Neuronal stem cell (in vitro differentiated cells): Measurements from ENCODE around the gene SH3PXD2B.

Experiments
- DNase-seq: peaks from one replicate; pipeline ENCODE4 v3.0.0-alpha.2; 2013; ENCODE audit warnings: low spot score
- H2AFZ ChIP-seq: one replicate; pipeline ENCODE4 v1.6.1; 2013; ENCODE audit warnings: mild to moderate bottlenecking, low read length, inconsistent platforms
- H2AK5ac ChIP-seq: 2 replicates; pipeline ENCODE4 v1.6.1; 2013; ENCODE audit warnings: low read depth, mild to moderate bottlenecking, inconsistent platforms, low read length, moderate library complexity, mixed read lengths
- H2BK120ac ChIP-seq: 2 replicates; pipeline ENCODE4 v1.6.1; 2013; ENCODE audit warnings: low read depth, mild to moderate bottlenecking, inconsistent platforms, low read length, moderate library complexity, mixed read lengths
- H2BK12ac ChIP-seq: one replicate; pipeline ENCODE4 v1.6.1; 2013; ENCODE audit warnings: low read length, inconsistent platforms
- H2BK15ac ChIP-seq: 2 replicates; pipeline ENCODE4 v1.6.1; 2013; ENCODE audit warnings: mild to moderate bottlenecking, low read length, inconsistent platforms, mixed read lengths
- H2BK5ac ChIP-seq: one replicate; pipeline ENCODE4 v1.6.1; 2013; ENCODE audit warnings: inconsistent platforms, mild to moderate bottlenecking, low read length, moderate library complexity
- H3K14ac ChIP-seq: one replicate; pipeline ENCODE4 v1.6.1; 2013; ENCODE audit warnings: low read length, inconsistent platforms
- H3K18ac ChIP-seq: 2 replicates; pipeline ENCODE4 v1.6.1; 2013; ENCODE audit warnings: low read length, inconsistent platforms
- H3K23ac ChIP-seq: 2 replicates; pipeline ENCODE4 v1.6.1; 2013; ENCODE audit warnings: low read depth, mild to moderate bottlenecking, mixed read lengths, low read length, inconsistent platforms; ENCODE audit not compliant: poor library complexity
- H3K27ac ChIP-seq: replicated peaks from 3 replicates; pipeline ENCODE4 v1.5.1; 2013; ENCODE audit warnings: low read length, inconsistent platforms
- H3K27me3 ChIP-seq, 3 experiments: 2 replicates each; pipeline ENCODE4 v1.6.1; 2013; ENCODE audit warnings: low read length in 3 of 3, mild to moderate bottlenecking in 2 of 3, inconsistent platforms in 1 of 3, low read depth in 1 of 3, mixed read lengths in 1 of 3, moderate library complexity in 1 of 3; ENCODE audit not compliant: control insufficient read depth in 3 of 3, insufficient read depth in 3 of 3
- H3K36me3 ChIP-seq, 2 donors: replicated peaks in 1 of 2; 2 replicates each; pipeline ENCODE4 v1.6.1; 2013; ENCODE audit warnings: low read length in 2 of 2; ENCODE audit not compliant: control insufficient read depth in 2 of 2, insufficient read depth in 2 of 2
- H3K4ac ChIP-seq: 2 replicates; pipeline ENCODE4 v1.6.1; 2013; ENCODE audit warnings: inconsistent platforms, mild to moderate bottlenecking, low read length, moderate library complexity
- H3K4me1 ChIP-seq, 2 donors: 1 replicate in 1 of 2; 2 replicates in 1 of 2; pipeline ENCODE4 v1.6.1; 2013; ENCODE audit warnings: low read length in 2 of 2, low read depth in 1 of 2; ENCODE audit not compliant: control insufficient read depth in 2 of 2, insufficient read depth in 1 of 2
- H3K4me2 ChIP-seq: one replicate; pipeline ENCODE4 v1.6.1; 2013; ENCODE audit warnings: mild to moderate bottlenecking, low read length, inconsistent platforms; ENCODE audit not compliant: insufficient read depth, poor library complexity, severe bottlenecking
- H3K4me3 ChIP-seq, 2 donors: 2 replicates each; pipeline ENCODE4 v1.5.1; 2013; ENCODE audit warnings: low read length in 2 of 2, mild to moderate bottlenecking in 2 of 2, inconsistent platforms in 1 of 2, moderate library complexity in 1 of 2
- H3K79me1 ChIP-seq: one replicate; pipeline ENCODE4 v1.6.1; 2013; ENCODE audit warnings: low read depth, mild to moderate bottlenecking, inconsistent platforms, low read length, moderate library complexity
- H3K9ac ChIP-seq: one replicate; pipeline ENCODE4 v1.6.1; 2013; ENCODE audit warnings: mild to moderate bottlenecking, low read depth, low read length, inconsistent platforms; ENCODE audit not compliant: poor library complexity
- H3K9me3 ChIP-seq, 2 donors: replicated peaks in 1 of 2; 2 replicates each; pipeline versions ENCODE3 to v1.6.1; 2013; ENCODE audit warnings: low read length in 2 of 2, mild to moderate bottlenecking in 2 of 2, inconsistent platforms in 1 of 2, low read depth in 1 of 2, mixed read lengths in 1 of 2, moderate library complexity in 1 of 2; ENCODE audit not compliant: control insufficient read depth in 2 of 2, insufficient read depth in 1 of 2
- H4K8ac ChIP-seq: one replicate; pipeline ENCODE4 v1.6.1; 2013; ENCODE audit warnings: low read depth, mild to moderate bottlenecking, inconsistent platforms, low read length, moderate library complexity
- H4K91ac ChIP-seq: one replicate; pipeline ENCODE4 v1.6.1; 2013; ENCODE audit warnings: low read length, low read depth, mild to moderate bottlenecking, inconsistent platforms; ENCODE audit not compliant: poor library complexity
- WGBS, 2 donors: extraction: QIAGEN DNeasy Blood & Tissue Kit; methylation state at CpG; one replicate each; pipeline ENCODE4 v1.1.7; 2013; ENCODE audit warnings: missing lambda C conversion rate in 2 of 2, mixed read lengths in 1 of 2; ENCODE audit not compliant: insufficient read length in 2 of 2, insufficient replicate concordance in 1 of 2; ENCODE audit errors: extremely low coverage in 2 of 2; 5-methylcytosine and 5-hydroxymethylcytosine counted together

Gene SH3PXD2B

GRCh38 chr5:172356527-172356926 lies 97.8 kb downstream of the SH3PXD2B start:
- no peaks in the 10 kb centered on the region for H3K4me1 ChIP-seq
- no peak overlapping the region for H2AK5ac ChIP-seq
- no peak overlapping the region for H3K9ac ChIP-seq
- H2BK5ac ChIP-seq = no peak overlapping the region
- no peak overlapping the region for H2BK12ac ChIP-seq
- DNase-seq = no peak
- H3K4me2 ChIP-seq = no peak overlapping the region
- H3K23ac ChIP-seq = no peak overlapping the region
- WGBS, 2 donors = no CpG with 5 or more reads among the region's 10 CpGs
- H2BK120ac ChIP-seq = no peak overlapping the region
- no peak overlapping the region for H3K14ac ChIP-seq
- H3K27ac ChIP-seq = no peak overlapping the region
- H4K91ac ChIP-seq = no peak overlapping the region
- no peak overlapping the region for H3K4me3 ChIP-seq
- H3K27me3 ChIP-seq = no peaks in the 10 kb centered on the region
- peaks cover 2% of the 10 kb centered on the region for H3K79me1 ChIP-seq
- no peak overlapping the region for H3K4ac ChIP-seq
- no peak overlapping the region for H3K18ac ChIP-seq
- no peak overlapping the region for H2AFZ ChIP-seq
- no peaks in the 10 kb centered on the region for H3K9me3 ChIP-seq
- peaks cover 53 to 96% of the 10 kb centered on the region in 2 donors for H3K36me3 ChIP-seq
- no peak overlapping the region for H4K8ac ChIP-seq
- no peak overlapping the region for H2BK15ac ChIP-seq

- no peak overlapping the region for H3K9ac ChIP-seq
- H2BK120ac ChIP-seq = no peak overlapping the region
- H3K36me3 ChIP-seq = peaks cover 51 to 96% of the 10 kb centered on the region in 2 donors
- H3K27me3 ChIP-seq = no peaks in the 10 kb centered on the region
- no peak overlapping the region for H4K8ac ChIP-seq
- no peak overlapping the region for H3K18ac ChIP-seq
- H3K4me1 ChIP-seq = no peaks in the 10 kb centered on the region
- no peak overlapping the region for H2AFZ ChIP-seq
- H3K9me3 ChIP-seq = no peaks in the 10 kb centered on the region
- H3K23ac ChIP-seq = no peak overlapping the region
- no peak overlapping the region for H2BK12ac ChIP-seq
- H2BK15ac ChIP-seq = no peak overlapping the region
- H3K4me3 ChIP-seq = no peak overlapping the region
- H3K27ac ChIP-seq = no peak overlapping the region
- H3K4ac ChIP-seq = no peak overlapping the region
- no peak overlapping the region for H3K4me2 ChIP-seq
- H4K91ac ChIP-seq = no peak overlapping the region
- DNase-seq = no peak
- H2BK5ac ChIP-seq = no peak overlapping the region
- no peak overlapping the region for H2AK5ac ChIP-seq
- no peaks in the 10 kb centered on the region for H3K79me1 ChIP-seq
- no CpG with 5 or more reads among the region's 4 CpGs for WGBS, 2 donors
- H3K14ac ChIP-seq = no peak overlapping the region
Measured at GRCh38 chr5:172356047-172356446, 98.3 kb downstream of the SH3PXD2B start.

GRCh38 chr5:172353846-172354245 lies 100.5 kb downstream of the SH3PXD2B start:
- no peak overlapping the region for H3K18ac ChIP-seq
- H3K79me1 ChIP-seq = no peaks in the 10 kb centered on the region
- no peaks in the 10 kb centered on the region for H3K9me3 ChIP-seq
- no peak overlapping the region for H2BK15ac ChIP-seq
- H3K4ac ChIP-seq = no peak overlapping the region
- H3K4me3 ChIP-seq = no peak overlapping the region
- H2BK120ac ChIP-seq = no peak overlapping the region
- H3K4me1 ChIP-seq = no peaks in the 10 kb centered on the region
- no peak overlapping the region for H3K23ac ChIP-seq
- H4K91ac ChIP-seq = no peak overlapping the region
- H3K9ac ChIP-seq = no peak overlapping the region
- no CpG with 5 or more reads among the region's 10 CpGs for WGBS, 2 donors
- peak overlapping the region; percentile 67 for H4K8ac ChIP-seq
- DNase-seq = no peak
- no peak overlapping the region for H2AK5ac ChIP-seq
- no peak overlapping the region for H3K14ac ChIP-seq
- no peak overlapping the region for H3K27ac ChIP-seq
- no peak overlapping the region for H2BK5ac ChIP-seq
- H3K36me3 ChIP-seq = peaks cover 62 to 97% of the 10 kb centered on the region in 2 donors
- no peak overlapping the region for H2AFZ ChIP-seq
- H2BK12ac ChIP-seq = no peak overlapping the region
- no peaks in the 10 kb centered on the region for H3K27me3 ChIP-seq
- H3K4me2 ChIP-seq = no peak overlapping the region

GRCh38 chr5:172353271-172353812 lies 101.0 kb downstream of the SH3PXD2B start:
- no peak overlapping the region for H3K18ac ChIP-seq
- H3K4me3 ChIP-seq = no peak overlapping the region
- H3K27ac ChIP-seq = no peak overlapping the region
- no peak overlapping the region for H3K4me2 ChIP-seq
- no peaks in the 10 kb centered on the region for H3K4me1 ChIP-seq
- H3K9me3 ChIP-seq = no peaks in the 10 kb centered on the region
- no peak overlapping the region for H3K4ac ChIP-seq
- peaks cover 58 to 97% of the 10 kb centered on the region in 2 donors for H3K36me3 ChIP-seq
- DNase-seq = no peak
- H3K79me1 ChIP-seq = no peaks in the 10 kb centered on the region
- H4K91ac ChIP-seq = no peak overlapping the region
- no peak overlapping the region for H3K23ac ChIP-seq
- H3K27me3 ChIP-seq = no peaks in the 10 kb centered on the region
- no peak overlapping the region for H3K14ac ChIP-seq
- H4K8ac ChIP-seq = no peak overlapping the region
- no CpG with 5 or more reads among the region's 8 CpGs for WGBS, 2 donors
- no peak overlapping the region for H2BK15ac ChIP-seq
- H2BK120ac ChIP-seq = no peak overlapping the region
- H2AFZ ChIP-seq = no peak overlapping the region
- no peak overlapping the region for H3K9ac ChIP-seq
- no peak overlapping the region for H2BK12ac ChIP-seq
- no peak overlapping the region for H2BK5ac ChIP-seq
- H2AK5ac ChIP-seq = no peak overlapping the region
